Skin epidermis (tissue), 12 donors: ENCODE data around the gene KBTBD12.
A peak's percentile ranks its signal among the peaks of the same experiment; 100 is the strongest.

Experiments
- H3K27ac ChIP-seq, 21 experiments: fragments of 200-600 bp; sonication (generic) in 11 of 21; one replicate each; pipeline ENCODE4 v1.5.0; 2020; ENCODE audit warnings: mild to moderate bottlenecking in 3 of 21, inconsistent platforms in 2 of 21, moderate library complexity in 2 of 21
- H3K4me3 ChIP-seq, 7 experiments: fragments of 200-600 bp; sonication (generic) in 2 of 7; one replicate each; pipeline ENCODE4 v1.5.0; 2020; ENCODE audit warnings: inconsistent platforms in 2 of 7, mild to moderate bottlenecking in 2 of 7, moderate library complexity in 1 of 7

Gene KBTBD12

DNA sequence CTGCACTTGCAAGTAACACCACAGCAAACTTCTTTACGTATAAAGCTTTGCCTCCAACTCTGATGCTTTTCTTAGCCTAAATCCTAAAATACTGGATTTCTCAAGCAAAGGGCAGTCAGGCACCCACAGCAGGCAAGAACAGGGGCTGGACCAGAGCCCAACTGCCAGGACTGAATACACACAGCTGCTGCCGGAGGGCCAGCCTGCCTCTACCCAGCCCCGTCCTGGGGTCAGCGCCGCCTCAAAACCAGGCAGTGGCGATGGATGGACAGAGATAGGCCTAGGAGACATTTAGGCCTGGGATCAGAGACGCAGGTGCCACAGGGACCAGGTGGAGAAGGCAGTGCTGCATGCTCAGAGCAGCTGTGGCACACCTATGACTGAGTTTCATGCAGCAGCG lies 89.6 kb downstream of the KBTBD12 start:
- H3K27ac ChIP-seq = no peak overlapping the region

DNA sequence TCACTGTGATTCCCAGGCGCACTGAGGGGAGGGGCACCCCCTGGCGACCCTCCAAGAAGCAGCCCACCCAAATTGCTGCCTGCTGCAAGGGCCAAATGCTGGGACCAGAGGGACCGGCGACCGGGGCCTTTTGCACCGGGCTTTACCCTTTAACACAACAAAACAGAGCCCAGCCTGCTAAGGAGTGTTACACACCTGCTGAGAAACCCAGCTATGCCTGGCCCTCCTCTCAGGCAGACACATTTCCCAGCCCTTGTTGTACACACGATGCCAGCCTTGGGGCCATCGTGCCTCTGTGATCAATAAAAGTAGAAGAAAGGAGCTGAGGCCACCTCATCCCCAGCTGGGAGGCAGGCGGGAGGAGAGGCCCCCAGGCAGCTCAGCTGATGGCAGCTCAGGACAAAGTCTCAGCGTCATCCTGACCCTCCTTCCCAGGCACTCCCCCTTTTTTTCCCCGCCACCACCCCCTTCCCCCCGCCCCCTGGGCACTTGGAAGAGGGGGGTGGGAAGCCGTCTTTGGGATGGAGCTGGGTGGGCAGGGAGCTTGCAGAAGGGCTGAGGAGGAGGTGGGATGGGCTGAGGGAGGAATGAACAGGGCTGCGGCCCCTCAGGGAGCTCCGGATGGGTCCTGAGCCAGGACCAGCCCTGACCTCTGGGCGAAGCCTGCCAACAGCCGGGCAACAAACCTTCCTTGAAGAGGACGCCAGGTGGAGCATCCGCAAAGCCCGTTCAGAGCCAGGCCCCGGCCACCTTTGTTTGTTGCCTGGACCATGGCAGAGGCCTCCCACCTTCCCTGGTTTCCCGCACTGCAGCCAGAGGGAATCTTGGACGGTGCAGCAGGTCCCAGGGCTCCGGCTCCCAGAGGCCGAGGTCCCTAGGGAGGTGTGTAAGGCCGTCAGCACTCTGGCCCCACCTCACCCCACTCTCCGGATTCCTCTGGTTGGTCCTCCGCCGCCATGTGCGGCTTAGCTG lies 91.3 kb downstream of the KBTBD12 start:
- H3K4me3 ChIP-seq = no peak overlapping the region
- peak overlapping the region in 1 of 21 experiments; percentile 57 for H3K27ac ChIP-seq

More for the DNA sequence above, 89.6 kb downstream of the KBTBD12 start:
- H3K4me3 ChIP-seq = no peak overlapping the region

DNA sequence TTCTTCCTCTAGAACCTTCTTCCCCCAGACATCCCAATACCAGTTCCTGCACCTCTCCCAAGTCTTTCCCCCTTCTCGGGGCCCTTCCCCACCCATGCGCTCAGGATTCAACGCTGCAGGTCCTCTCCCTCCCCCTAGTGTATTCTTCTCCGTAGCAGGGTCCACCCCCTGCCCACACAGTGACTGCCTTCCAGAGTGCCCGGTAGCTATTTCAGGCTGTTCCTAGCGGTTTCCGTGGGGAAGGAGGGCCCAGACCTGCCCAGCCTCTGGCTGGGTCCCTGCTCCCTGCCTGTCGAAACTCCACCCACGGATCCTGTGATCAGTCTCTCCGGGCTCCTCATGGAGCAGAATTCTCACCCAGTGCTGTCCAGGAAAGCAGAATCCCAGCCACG lies 92.0 kb downstream of the KBTBD12 start:
- Histone ChIP-seq H3K27ac (peak overlapping the region in 1 of 21 experiments; percentile 57), H3K4me3 (no peak overlapping the region)

DNA sequence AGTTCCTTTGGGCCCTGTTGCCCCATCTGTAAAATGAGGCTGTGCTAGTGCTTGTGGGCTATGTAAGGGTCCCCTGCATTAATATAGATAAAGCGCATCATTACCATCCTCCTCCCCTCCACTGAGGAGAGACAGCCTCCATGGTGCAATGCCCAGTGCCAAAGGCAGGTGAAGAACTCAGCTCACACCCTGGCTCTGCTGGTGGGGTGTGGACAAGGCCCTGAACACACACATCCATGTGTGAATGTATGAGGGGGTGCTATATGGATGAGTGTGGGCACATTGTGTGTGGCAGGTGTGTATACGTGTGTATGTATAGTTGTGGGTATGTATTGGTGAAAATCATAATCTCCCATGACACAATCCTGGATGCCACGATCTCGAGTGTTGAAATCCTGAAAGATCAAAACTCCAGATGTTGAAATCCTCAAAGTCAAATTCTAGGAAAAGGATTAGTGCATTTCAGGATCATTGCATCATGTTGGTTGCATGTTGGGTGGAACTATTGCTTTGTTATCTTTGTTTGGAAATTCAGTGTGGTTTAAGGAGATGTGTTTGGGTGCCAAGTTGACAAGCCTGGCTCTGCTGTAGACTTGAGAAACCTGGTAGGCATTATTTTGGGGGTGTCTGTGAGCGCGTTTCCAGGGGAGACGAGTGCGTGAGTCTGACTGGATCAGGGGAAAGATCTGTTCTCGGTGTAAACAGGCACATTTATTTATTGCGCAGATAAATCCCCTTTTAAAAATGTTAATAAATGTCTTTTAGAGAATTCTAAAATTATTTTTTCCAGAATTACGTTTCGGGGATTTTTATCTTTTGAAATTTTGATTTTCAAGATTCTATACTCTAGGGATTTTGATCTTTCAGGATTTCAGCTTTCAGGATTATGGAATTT lies 95.2 kb downstream of the KBTBD12 start:
- Histone ChIP-seq H3K4me3 (no peak overlapping the region), H3K27ac (peak overlapping the region in 3 of 21 experiments; percentile 47 to 72 (median 60))

DNA sequence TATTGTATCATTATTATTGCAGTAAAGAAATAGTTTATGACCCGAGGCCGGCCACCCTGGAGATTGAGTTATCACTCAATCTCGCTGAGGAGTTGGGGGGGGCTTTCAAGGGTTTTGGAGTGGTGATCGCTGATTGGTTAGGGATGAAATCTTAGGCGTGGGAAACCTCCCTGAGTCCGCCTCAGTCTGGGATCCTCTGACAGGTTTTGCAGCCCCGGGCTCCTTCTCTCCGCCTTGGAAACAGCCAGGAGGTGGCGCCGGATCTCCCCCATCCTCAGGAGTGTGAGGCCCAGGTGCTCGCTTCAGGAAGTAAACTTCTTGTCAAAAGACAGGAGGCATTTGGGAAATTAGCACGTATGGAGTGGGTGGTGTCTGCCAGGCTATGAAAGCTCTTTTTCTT lies 96.1 kb downstream of the KBTBD12 start:
- Histone ChIP-seq H3K4me3 (peak overlapping the region in 1 of 7 experiments; percentile 9), H3K27ac (peak overlapping the region in 2 of 21 experiments; percentile 60 to 62)

DNA sequence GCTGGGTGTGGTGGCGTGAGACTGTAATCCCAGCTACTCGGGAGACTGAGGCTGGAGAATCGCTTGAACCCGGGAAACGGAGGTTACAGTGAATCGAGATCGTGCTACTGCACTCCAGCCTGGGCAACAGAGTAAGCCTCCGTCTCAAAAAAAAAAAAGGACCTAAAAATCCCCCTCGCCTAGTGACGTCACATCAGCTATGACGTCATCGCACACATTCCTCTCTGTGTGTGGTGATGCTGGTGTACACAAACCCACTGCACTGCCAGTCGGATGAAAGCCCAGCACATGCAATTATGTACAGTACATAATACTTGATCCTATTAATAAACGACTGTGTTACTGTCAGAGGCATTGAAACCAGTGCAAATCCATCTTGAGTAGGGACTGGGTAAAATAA lies 97.0 kb downstream of the KBTBD12 start:
- H3K4me3 ChIP-seq = no peak overlapping the region
- peak overlapping the region in 1 of 21 experiments; percentile 62 for H3K27ac ChIP-seq

DNA sequence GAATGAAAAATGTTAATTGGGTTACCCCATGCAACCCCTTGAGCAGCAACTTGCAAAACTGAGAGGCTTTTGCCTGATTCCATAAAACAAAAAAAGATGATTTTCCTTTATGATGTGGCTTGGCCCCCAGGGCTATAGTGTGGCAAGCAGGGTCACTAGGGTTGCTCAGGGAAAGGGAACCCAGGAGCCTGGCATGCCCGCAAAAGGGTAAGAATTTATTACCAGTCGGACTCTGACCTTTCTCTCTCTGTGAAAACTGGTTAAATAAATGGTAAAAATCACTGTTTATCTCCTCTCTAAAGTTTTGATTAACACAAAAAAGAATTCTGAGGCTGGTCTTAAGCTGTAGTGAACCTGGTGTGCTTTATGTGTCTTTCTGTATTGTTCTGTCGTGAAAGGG lies 99.5 kb downstream of the KBTBD12 start:
- Histone ChIP-seq H3K27ac (no peak overlapping the region), H3K4me3 (no peak overlapping the region)

DNA sequence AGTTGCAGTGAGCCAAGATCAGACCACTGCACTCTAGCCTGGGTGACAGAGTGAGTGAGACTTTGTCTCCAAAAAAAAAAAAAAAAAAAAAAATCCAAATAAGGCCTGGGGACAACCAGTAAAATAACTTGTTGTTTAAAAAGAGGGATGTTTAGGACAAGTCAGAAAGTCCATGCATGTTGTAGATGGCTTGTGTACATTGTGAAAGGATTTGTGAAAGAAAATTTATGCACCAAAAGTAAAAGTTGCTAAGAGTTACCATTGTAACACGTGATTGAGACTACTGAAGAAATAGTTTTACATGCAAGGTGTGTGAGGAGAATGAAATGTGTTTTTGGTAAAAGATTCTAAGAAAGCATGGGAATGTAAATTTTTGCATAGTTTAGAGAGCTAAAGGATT lies 101.5 kb downstream of the KBTBD12 start:
- Histone ChIP-seq H3K27ac (no peak overlapping the region), H3K4me3 (no peak overlapping the region)

DNA sequence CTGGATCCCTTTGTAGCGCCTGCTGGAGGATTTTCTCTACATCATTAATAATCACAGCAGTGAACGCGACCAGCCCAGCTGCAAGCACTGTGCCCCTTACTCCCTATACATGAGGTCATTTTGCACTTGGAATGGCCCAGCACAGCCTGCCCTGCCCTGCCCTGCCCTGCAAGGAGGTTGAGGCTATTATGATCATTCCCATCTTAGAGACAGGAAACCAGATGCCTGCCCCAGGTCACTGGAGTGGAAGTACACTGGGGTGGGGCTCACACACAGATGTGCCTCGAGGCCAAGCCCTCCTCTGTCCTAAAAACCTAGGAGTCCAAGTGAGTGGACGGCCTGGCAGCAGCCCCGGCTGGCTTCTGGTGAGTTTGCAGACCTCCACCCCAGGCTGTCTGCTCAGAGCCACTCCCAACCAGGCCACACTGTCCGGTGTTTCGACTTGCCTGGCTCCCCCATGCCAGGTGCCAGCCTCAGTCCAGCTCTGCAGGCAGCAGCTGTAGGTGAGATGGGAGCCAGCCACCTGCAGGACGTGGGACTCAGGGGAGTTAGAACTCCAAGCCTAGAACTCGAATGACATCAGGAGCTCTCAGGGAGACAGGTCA lies 106.8 kb downstream of the KBTBD12 start:
- no peak overlapping the region for H3K27ac ChIP-seq
- H3K4me3 ChIP-seq = no peak overlapping the region

DNA sequence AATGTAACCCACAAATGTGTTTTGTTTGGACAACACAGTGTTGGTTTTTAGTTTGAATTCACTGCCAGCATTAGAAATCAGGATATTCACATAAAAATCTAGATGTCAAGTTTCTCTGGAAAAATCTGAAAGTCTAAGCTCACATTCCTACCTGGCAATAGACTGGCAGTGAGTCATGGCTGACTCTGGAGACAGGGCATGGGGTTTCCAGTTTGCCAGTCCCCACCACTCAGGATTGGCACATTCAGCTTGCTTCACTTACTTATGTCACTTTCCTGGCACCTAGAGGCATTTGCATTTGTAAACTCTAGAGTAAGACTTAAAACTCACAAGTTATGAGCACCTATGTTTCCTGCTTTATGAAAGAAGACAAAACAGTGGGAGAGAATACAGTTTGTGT lies 118.1 kb downstream of the KBTBD12 start:
- H3K27ac ChIP-seq = no peak overlapping the region

DNA sequence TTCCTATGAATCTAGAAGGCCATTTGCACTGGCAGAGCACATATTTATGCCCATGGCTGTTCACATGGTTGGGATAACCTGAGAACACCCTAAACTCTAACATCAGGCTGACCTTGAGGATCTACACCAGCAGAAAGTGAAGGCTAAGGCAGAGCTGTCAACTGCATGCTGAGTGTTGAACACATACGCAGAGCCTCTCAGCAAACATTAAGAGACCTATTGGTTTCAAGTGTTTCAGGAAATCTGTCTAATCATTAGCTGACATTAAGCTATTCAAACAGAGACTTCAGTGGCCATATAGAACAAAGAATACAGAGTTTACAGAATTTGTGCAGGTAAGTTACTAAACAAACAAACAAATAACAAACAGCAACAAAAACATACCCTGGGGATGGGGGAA lies 121.1 kb downstream of the KBTBD12 start:
- H3K4me3 ChIP-seq = no peak overlapping the region
- no peak overlapping the region for H3K27ac ChIP-seq

More for the DNA sequence above, 118.1 kb downstream of the KBTBD12 start:
- no peak overlapping the region for H3K4me3 ChIP-seq
